Loucy (cell line): Measurements from ENCODE around the gene PET100.

Experiments used
- H2AFZ ChIP-seq: fragments of 200-600 bp; sonication (generic); 2 replicates; pipeline ENCODE4 v1.6.0; 2016; ENCODE audit warnings: antibody characterized with exemption, mild to moderate bottlenecking, low read length, moderate library complexity
- H3F3A ChIP-seq: fragments of 200-600 bp; 2 replicates; pipeline ENCODE4 v1.6.0; 2016; ENCODE audit warnings: antibody characterized with exemption, low read depth, mild to moderate bottlenecking
- H3K27me3 ChIP-seq: fragments of 200-600 bp; sonication (generic); 2 replicates; pipeline ENCODE4 v1.6.1; 2014; ENCODE audit warnings: low read length, mild to moderate bottlenecking; ENCODE audit not compliant: insufficient read depth, poor library complexity, severe bottlenecking
- H3K36me3 ChIP-seq: fragments of 200-600 bp; sonication (generic); 2 replicates; pipeline ENCODE4 v1.6.1; 2016; ENCODE audit warnings: low read length; ENCODE audit not compliant: insufficient read depth
- H3K4me1 ChIP-seq: fragments of 200-600 bp; sonication (generic); 2 replicates; pipeline ENCODE4 v1.5.1; 2014; ENCODE audit warnings: low read length, mild to moderate bottlenecking; ENCODE audit not compliant: insufficient read depth, poor library complexity, severe bottlenecking
- H3K4me2 ChIP-seq: fragments of 200-600 bp; sonication (generic); 2 replicates; pipeline ENCODE4 v1.6.0; 2014; ENCODE audit warnings: antibody characterized with exemption, low read length, low read depth, mild to moderate bottlenecking; ENCODE audit not compliant: poor library complexity, severe bottlenecking
- H3K4me3 ChIP-seq: fragments of 200-600 bp; sonication (generic); 2 replicates; pipeline ENCODE4 v1.5.1; 2014; ENCODE audit warnings: low read length, mild to moderate bottlenecking, mixed read lengths; ENCODE audit not compliant: poor library complexity, severe bottlenecking
- H3K79me2 ChIP-seq: fragments of 200-600 bp; sonication (generic); 2 replicates; pipeline ENCODE4 v1.6.1; 2014; ENCODE audit warnings: low read length; ENCODE audit not compliant: insufficient read depth
- H3K9ac ChIP-seq: fragments of 200-600 bp; sonication (generic); 2 replicates; pipeline ENCODE4 v1.6.0; 2014; ENCODE audit warnings: mild to moderate bottlenecking, low read depth, low read length, moderate library complexity; ENCODE audit not compliant: poor library complexity, severe bottlenecking
- H3K9me2 ChIP-seq: fragments of 200-600 bp; sonication (generic); replicated peaks from 2 replicates; pipeline ENCODE4 v1.6.1; 2016; ENCODE audit warnings: low read depth, low read length, mixed read lengths
- H3K9me3 ChIP-seq: fragments of 200-600 bp; sonication (generic); 2 replicates; pipeline ENCODE4 v1.6.1; 2014; ENCODE audit warnings: mild to moderate bottlenecking, antibody characterized with exemption, low read length, low read depth; ENCODE audit not compliant: insufficient read depth
- H4K20me1 ChIP-seq: fragments of 200-600 bp; sonication (generic); 2 replicates; pipeline ENCODE4 v1.6.0; 2014; ENCODE audit warnings: antibody characterized with exemption, low read length, mild to moderate bottlenecking; ENCODE audit not compliant: insufficient read depth, poor library complexity, severe bottlenecking
- CTCF ChIP-seq: fragments of 200-600 bp; sonication (generic); conservative IDR thresholded peaks from 2 replicates; pipeline ENCODE4 v1.5.1; 2014; ENCODE audit warnings: mild to moderate bottlenecking, antibody characterized with exemption, low read length
- EZH2phosphoT487 ChIP-seq: fragments of 200-600 bp; IDR thresholded peaks from 2 replicates; pipeline ENCODE4 v1.6.1; 2018; ENCODE audit warnings: antibody characterized with exemption, mild to moderate bottlenecking, moderate library complexity, borderline replicate concordance

The PET100 gene

GRCh38 chr19:7617735-7618134, 11.9 kb upstream of the PET100 start:
- peaks cover 30% of the 10 kb centered on the region; the same call in 1 of the 2 replicates for H3K36me3 ChIP-seq

GRCh38 chr19:7618348-7618747, 11.2 kb upstream of the PET100 start:
- Histone ChIP-seq H4K20me1 (no peaks in the 10 kb centered on the region), H3K4me3 (no peak overlapping the region), H3K36me3 (peaks cover 37% of the 10 kb centered on the region; the same call in 1 of the 2 replicates), H3K9me2 (no peaks in the 10 kb centered on the region), H3K27me3 (no peaks in the 10 kb centered on the region), H3F3A (no peaks in the 10 kb centered on the region), H3K9ac (no peak overlapping the region), H3K4me2 (no peak overlapping the region), H3K9me3 (no peaks in the 10 kb centered on the region), H3K4me1 (no peaks in the 10 kb centered on the region), H2AFZ (no peak overlapping the region), H3K79me2 (no peaks in the 10 kb centered on the region)
- TF ChIP-seq CTCF (no peak), EZH2phosphoT487 (no peak)

More at GRCh38 chr19:7617735-7618134, 11.9 kb upstream of the PET100 start:
- H3K27me3 ChIP-seq = no peaks in the 10 kb centered on the region
- no peak overlapping the region for H3K9ac ChIP-seq
- H3K9me2 ChIP-seq = no peaks in the 10 kb centered on the region
- TF ChIP-seq CTCF (no peak), EZH2phosphoT487 (no peak)
- no peaks in the 10 kb centered on the region for H3F3A ChIP-seq
- H2AFZ ChIP-seq = no peak overlapping the region
- H4K20me1 ChIP-seq = no peaks in the 10 kb centered on the region
- H3K4me2 ChIP-seq = no peak overlapping the region
- no peak overlapping the region for H3K4me3 ChIP-seq
- H3K4me1 ChIP-seq = no peaks in the 10 kb centered on the region
- no peaks in the 10 kb centered on the region for H3K9me3 ChIP-seq
- no peaks in the 10 kb centered on the region for H3K79me2 ChIP-seq

- Histone ChIP-seq H2AFZ (no peak overlapping the region), H3K4me2 (no peak overlapping the region), H3K79me2 (no peaks in the 10 kb centered on the region), H3K9me2 (no peaks in the 10 kb centered on the region), H3K4me1 (no peaks in the 10 kb centered on the region), H4K20me1 (no peaks in the 10 kb centered on the region), H3K9ac (no peak overlapping the region), H3K4me3 (no peak overlapping the region), H3K9me3 (no peaks in the 10 kb centered on the region), H3F3A (no peaks in the 10 kb centered on the region), H3K36me3 (peaks cover 37% of the 10 kb centered on the region; the same call in 1 of the 2 replicates), H3K27me3 (no peaks in the 10 kb centered on the region)
- TF ChIP-seq EZH2phosphoT487 = no peak
- TF ChIP-seq CTCF = no peak
Observed at GRCh38 chr19:7618771-7619510, 10.7 kb upstream of the PET100 start.
